ENCODE results near the gene PRKG1. TPM values are rescaled to one million over a fixed set of nuclear protein-coding genes. Genes with fewer than 3 reads are reported as not detected.

The PRKG1 gene
- total and polyA plus RNA-seq, 2 of the 4 experiments (the other 2 are of a cell fraction): 3.5 to 18.3 TPM

GRCh38 chr10:51983481-51983880, 909.2 kb downstream of the PRKG1 start:
- no peak overlapping the region for H4K5ac ChIP-seq (ENCODE audit: low read depth, low read length)
- H3K9ac ChIP-seq (ENCODE audit: low read depth, low read length): no peak overlapping the region
- H4K91ac ChIP-seq (ENCODE audit: insufficient read depth, low read depth, low read length): no peak overlapping the region
- H4K20me1 ChIP-seq (ENCODE audit: insufficient read depth, low read length): no peaks in the 10 kb centered on the region
- no peak overlapping the region for H2AK5ac ChIP-seq (ENCODE audit: low read depth, low read length)
- H3K4me1 ChIP-seq (ENCODE audit: control insufficient read depth, insufficient read depth, low read length): no peaks in the 10 kb centered on the region
- no peak overlapping the region for H3K18ac ChIP-seq (ENCODE audit: low read depth, low read length)
- H2AFZ ChIP-seq (replicated peaks; ENCODE audit: low read length, poor library complexity): no peak overlapping the region
- DNase-seq (no peak), ATAC-seq (ENCODE audit: low read depth) (no peak)
- TF ChIP-seq MAFK (IDR thresholded peaks at IDR 0.05; ENCODE audit: low read depth, low read length) (no peak), MAZ (IDR thresholded peaks at IDR 0.05; ENCODE audit: borderline replicate concordance, low read depth, low read length) (no peak), RFX5 (IDR thresholded peaks at IDR 0.05; ENCODE audit: low read depth, low read length) (no peak), RAD21 (IDR thresholded peaks at IDR 0.05; ENCODE audit: low read length) (no peak), BHLHE40 (IDR thresholded peaks at IDR 0.05; ENCODE audit: low read depth, low read length) (no peak), NFE2L2 (IDR thresholded peaks at IDR 0.05; ENCODE audit: low read depth, low read length) (no peak), MXI1 (IDR thresholded peaks at IDR 0.05; ENCODE audit: borderline replicate concordance, low read depth, low read length) (no peak), RCOR1 (IDR thresholded peaks at IDR 0.05; ENCODE audit: insufficient replicate concordance, low read length) (no peak), USF2 (IDR thresholded peaks at IDR 0.05; ENCODE audit: low read depth, low read length) (no peak), CHD1 (IDR thresholded peaks at IDR 0.05; ENCODE audit: low read depth, low read length) (no peak), POLR2A (IDR thresholded peaks at IDR 0.05; ENCODE audit: low read depth, low read length) (no peak), SMC3 (IDR thresholded peaks at IDR 0.05; ENCODE audit: low read depth, low read length) (no peak), FOS (IDR thresholded peaks at IDR 0.05; ENCODE audit: low read depth, low read length) (no peak), CTCF (conservative IDR thresholded peaks at IDR 0.05; ENCODE audit: low read depth, low read length) (no peak), CEBPB (IDR thresholded peaks at IDR 0.05; ENCODE audit: low read depth, low read length) (no peak)
- TF ChIP-seq, protein P1, sequence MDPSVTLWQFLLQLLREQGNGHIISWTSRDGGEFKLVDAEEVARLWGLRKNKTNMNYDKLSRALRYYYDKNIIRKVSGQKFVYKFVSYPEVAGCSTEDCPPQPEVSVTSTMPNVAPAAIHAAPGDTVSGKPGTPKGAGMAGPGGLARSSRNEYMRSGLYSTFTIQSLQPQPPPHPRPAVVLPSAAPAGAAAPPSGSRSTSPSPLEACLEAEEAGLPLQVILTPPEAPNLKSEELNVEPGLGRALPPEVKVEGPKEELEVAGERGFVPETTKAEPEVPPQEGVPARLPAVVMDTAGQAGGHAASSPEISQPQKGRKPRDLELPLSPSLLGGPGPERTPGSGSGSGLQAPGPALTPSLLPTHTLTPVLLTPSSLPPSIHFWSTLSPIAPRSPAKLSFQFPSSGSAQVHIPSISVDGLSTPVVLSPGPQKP (IDR thresholded peaks at IDR 0.05; ENCODE audit: borderline replicate concordance, low read depth, low read length): no peak
- no peak overlapping the region for H2BK120ac ChIP-seq (ENCODE audit: low read depth, low read length)
- BruUV-seq (replicated peaks): no TSS peak
- no peak overlapping the region for H3K4me3 ChIP-seq (ENCODE audit: insufficient read depth, low read depth, low read length)
- H3K9me1 ChIP-seq (ENCODE audit: insufficient read depth, low read length): no peaks in the 10 kb centered on the region; the same call in 1 of the 2 replicates
- no peak overlapping the region for H3K23ac ChIP-seq (ENCODE audit: low read depth, low read length)
- H3K4me2 ChIP-seq (ENCODE audit: low read depth, low read length): no peak overlapping the region
- no peak overlapping the region for H2AK9ac ChIP-seq (replicated peaks; ENCODE audit: low read depth, low read length, poor library complexity)
- no peak overlapping the region for H3K4ac ChIP-seq (ENCODE audit: low read depth, low read length)
- H2BK20ac ChIP-seq (ENCODE audit: low read depth, low read length): no peak overlapping the region
- no peaks in the 10 kb centered on the region for H3K36me3 ChIP-seq (ENCODE audit: control insufficient read depth, insufficient read depth, low read length)
- H3K14ac ChIP-seq (replicated peaks; ENCODE audit: low read depth, low read length): no peak overlapping the region
- dilution Hi-C loops (cut with HindIII; ENCODE audit: low sequenced_read_pairs, unreplicated experiment) (no loop called here), in situ Hi-C loops (cut with MboI; ENCODE audit: low sequenced_read_pairs) (no loop called here), intact Hi-C loops (cut with micrococcal nuclease) (no loop called here)
- no peak overlapping the region for H3K27ac ChIP-seq (ENCODE audit: insufficient read depth, low read length)
- no peak overlapping the region for H2BK5ac ChIP-seq (ENCODE audit: low read depth, low read length, poor library complexity, severe bottlenecking)
- CTCF ChIA-PET: no interaction called here
- POLR2A ChIA-PET (ENCODE audit: unreplicated experiment): no interaction called here
- no peak overlapping the region for H4K8ac ChIP-seq (ENCODE audit: low read depth in 2 of 2, low read length in 2 of 2)
- H3K27me3 ChIP-seq (ENCODE audit: control insufficient read depth, insufficient read depth, low read length): no peaks in the 10 kb centered on the region
- H3K9me3 ChIP-seq (ENCODE audit: control insufficient read depth, insufficient read depth, low read length): no peaks in the 10 kb centered on the region
- H3K56ac ChIP-seq (ENCODE audit: extremely low read depth, insufficient read depth, low read length): no peak overlapping the region
- no CpG with 5 or more reads among the region's 2 CpGs for WGBS, 2 experiments (ENCODE audit: extremely low coverage in 2 of 2, insufficient read length in 1 of 2)
- no peaks in the 10 kb centered on the region for H3K79me1 ChIP-seq (ENCODE audit: low read depth in 1 of 2, low read length in 2 of 2)
- no peak overlapping the region for H2BK15ac ChIP-seq (ENCODE audit: low read depth, low read length)
